Hindlimb muscle (tissue), 1 donor: ENCODE data around the gene IRF3. TPM values are rescaled to one million over a fixed set of nuclear protein-coding genes. Genes with fewer than 3 reads are reported as not detected.
"Not testable (repeated sequence)": the region's sequence is repeated elsewhere in the genome, so short reads cannot be mapped to it uniquely, and the experiment has no call there.

Experiments used
- DNase-seq: peaks from one replicate; pipeline ENCODE4 v3.0.0-alpha.2; 2013
- polyA plus RNA-seq: library from polyadenylated mRNA; unstranded; fragments of 120-200 nt; gene quantifications from one replicate; pipeline ENCODE4 v1.2.1, GENCODE V29; 2013; ENCODE audit not compliant: insufficient read length

IRF3 gene
- polyA plus RNA-seq, 1 donor: 38.7 TPM

DNA sequence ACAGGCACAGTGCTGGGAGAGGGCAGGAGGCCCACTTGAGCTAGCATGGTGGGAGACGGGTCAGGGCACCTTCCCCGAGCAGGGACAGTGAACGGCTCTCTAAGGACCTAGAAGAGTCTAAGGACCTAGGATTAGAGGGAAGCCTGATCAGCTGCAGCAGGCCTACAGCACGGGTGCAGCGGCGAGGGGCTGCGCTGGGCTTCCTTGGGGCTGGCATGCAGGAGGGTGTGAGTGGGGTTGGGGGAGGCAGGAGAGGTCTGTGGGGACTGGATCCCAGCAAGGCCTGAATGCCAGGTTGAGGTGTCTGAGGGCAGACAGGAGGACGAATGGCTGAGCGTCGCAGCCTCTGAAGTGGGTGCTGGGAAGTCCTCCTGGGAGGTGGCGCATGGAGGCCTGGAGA lies 20.1 kb downstream of the IRF3 start:
- no peak for DNase-seq

DNA sequence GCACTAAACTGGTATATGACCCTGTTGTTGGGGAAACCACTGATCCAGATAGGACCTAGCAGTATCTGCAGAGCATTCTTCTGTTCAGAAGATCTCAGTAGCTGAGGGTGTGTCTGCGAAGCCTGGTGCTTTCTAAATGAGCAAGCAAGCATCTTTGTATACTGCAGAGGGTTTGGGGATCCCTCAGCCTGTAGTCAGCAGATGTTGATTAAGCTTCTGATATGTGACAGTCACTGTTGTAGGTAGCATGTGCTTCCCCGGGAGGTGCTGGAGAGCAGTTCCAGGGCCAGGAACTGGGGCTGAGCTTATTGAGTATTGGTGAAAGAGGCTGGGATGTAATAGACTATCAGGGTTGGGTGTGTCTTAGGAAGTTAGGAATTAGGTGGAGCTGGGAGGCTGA lies 22.2 kb downstream of the IRF3 start:
- DNase-seq: no peak

GRCh38 chr19:49642492-49643035 lies 23.1 kb downstream of the IRF3 start:
- no peak for DNase-seq

GRCh38 chr19:49641688-49642491 lies 23.8 kb downstream of the IRF3 start, which contains the start of gene SCAF1:
Gene SCAF1 (plus strand): TSS chr19:49642209. CDS start chr19:49645027, 2,818 bp downstream.
- DNase-seq: peak; percentile 100

- peak; percentile 100 for DNase-seq
Observed at GRCh38 chr19:49640113-49640898, 25.4 kb downstream of the IRF3 start, which contains the start of gene RRAS. Gene RRAS (minus strand): TSS chr19:49640143. CDS start chr19:49640098, 45 bp downstream.

DNA sequence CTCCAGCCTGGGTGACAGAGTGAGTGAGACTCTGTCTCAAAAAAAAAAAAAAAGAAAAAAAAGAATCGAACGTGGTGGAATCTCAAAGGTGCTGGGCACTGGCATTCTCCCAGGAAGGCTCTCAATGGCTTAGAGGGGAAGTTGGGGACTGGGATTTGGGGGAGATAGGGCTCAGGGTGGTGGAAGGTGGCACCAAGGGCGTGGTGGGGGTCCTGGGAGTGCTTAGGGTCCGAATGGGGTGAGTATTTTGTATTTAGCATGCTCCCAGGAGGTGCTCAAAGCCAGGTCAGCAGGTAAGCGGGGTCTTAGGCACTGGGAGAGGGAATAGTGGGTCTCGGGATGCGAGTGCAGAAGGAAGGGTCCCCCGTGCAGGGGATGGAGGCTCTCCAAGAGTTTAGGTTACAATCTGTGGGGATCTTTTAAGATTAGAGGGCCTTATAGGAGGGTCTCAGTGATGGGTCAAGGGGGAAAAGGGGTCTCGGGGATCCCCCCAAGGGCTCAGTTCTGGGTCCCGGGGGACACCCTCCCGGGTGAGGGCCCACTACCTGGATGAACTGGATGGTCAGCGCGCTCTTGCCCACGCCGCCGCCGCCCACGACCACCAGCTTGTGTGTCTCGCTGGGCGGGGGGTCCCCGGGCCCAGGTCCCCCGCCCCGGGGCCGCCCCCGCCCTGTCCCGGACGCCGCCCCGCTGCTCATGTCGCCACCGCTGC lies 26.1 kb downstream of the IRF3 start:
- DNase-seq: peak; percentile 29

- peak; percentile 63 for DNase-seq
Observed at GRCh38 chr19:49637821-49638738, 27.6 kb downstream of the IRF3 start.

GRCh38 chr19:49636233-49636932 lies 29.3 kb downstream of the IRF3 start:
- DNase-seq: no peak

GRCh38 chr19:49635530-49636232 lies 30.0 kb downstream of the IRF3 start:
- DNase-seq: no peak

DNA sequence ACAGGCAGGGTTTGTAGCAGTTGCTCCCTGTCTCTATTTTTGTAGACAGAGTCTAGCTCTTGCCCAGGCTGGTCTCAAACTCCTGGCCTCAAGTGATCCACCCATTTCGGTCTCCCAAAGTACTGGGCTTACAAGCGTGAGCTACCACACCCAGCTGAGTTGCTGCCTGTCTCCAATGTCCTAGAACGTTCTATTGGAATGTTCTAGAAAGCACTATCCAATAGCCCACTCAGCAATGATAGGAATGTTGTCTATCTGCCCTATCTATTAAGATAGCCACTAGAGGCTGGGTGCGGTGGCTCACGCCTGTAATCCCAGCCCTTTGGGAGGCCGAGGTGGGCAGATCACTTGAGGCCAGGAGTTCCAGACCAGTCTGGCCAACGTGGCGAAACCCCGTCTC lies 32.4 kb downstream of the IRF3 start:
- not testable (repeated sequence) for DNase-seq

GRCh38 chr19:49632576-49632975 lies 33.1 kb downstream of the IRF3 start:
- no peak for DNase-seq

- DNase-seq: no peak
Observed at GRCh38 chr19:49631610-49632192, 34.0 kb downstream of the IRF3 start.

- DNase-seq: no peak
Observed at GRCh38 chr19:49631014-49631588, 34.6 kb downstream of the IRF3 start.

DNA sequence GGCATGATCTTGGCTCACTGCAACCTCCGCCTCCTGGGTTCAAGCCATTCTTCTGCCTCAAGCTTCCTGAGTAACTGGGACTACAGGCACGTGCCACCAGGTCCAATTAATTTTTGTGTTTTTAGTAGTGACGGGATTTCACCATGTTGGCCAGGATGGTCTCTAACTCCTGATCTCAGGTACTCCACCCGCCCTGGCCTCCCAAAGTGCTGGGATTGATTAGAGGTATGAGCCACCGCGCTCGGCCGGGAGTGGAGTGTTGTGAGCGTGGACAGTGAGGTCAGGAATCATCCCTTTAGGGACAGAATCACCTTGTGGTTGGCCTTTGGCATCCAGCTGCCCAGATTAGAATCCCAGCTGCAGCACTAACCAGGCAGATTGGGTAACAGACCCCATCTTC lies 36.0 kb downstream of the IRF3 start:
- no peak for DNase-seq

DNA sequence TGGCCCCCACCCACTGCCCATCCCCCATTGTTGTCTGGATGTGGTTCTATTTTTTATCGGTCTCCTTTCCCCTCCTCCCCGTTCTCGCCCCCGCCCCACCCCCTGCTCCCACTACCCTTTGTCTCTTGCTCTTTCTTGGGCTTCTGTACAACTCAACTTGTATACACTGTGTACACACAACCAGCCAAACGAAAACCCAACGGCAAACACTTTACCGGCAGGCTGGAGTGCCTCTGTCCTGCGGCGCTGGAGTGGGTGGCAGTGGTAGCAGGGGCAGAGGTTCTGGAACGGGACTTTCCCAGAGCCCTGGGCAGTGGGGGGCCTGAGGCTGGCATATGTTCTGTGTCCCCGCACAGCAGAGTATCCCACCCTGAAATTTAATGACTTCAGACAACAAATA lies 39.4 kb downstream of the IRF3 start:
- no peak for DNase-seq

DNA sequence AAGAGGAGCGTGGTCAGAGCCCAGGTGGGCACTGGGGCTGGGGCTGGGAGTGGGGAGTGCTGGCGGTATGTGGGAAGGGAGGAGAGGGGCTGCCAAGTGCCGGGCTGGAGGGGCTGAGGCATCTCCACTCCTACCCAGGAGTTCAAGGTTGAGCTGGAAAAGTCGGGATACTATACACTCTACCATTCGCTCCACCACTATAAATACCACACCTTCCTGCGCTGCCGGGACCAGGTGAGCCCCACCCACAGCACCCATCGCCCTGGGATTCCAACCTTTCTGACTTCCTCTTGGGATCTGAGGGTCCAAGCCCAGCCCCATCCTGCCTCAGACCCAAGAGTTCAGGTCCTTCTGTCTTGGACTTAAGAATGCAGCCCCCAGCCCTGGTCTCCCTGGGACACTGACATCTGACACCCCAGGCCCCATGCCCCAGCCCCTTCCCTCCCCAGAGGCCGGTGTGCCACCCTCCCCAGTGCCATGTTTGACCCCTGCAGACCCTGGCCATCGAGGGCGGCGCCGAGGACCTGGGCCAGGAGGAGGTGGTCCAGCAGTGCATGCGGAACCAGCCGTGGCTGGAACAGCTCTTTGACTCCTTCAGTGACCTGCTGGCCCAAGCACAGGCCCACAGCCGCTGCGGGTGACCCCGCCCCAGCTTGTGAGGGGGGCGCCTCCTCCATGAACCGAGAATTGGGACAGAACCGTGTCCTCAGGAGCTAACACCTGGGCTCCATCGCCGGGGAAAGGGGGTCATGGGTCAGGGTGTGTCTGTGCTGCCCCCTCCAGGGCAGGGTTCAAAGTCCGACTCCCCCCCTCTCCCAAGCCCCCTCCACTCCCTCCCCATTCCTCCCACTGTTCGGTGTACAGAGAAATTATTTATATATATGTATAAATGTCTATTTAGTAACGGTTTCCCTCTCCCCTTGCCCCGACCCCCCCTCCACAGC lies 40.4 kb downstream of the IRF3 start:
- DNase-seq: no peak

- not testable (repeated sequence) for DNase-seq
Observed at GRCh38 chr19:49617860-49618259, 47.8 kb downstream of the IRF3 start.

GRCh38 chr19:49616945-49617344 lies 48.7 kb downstream of the IRF3 start:
- no peak for DNase-seq
